Parathyroid adenoma (tissue), 2 donors: ENCODE data around the gene AMBP.

ENCODE experiments used
- H2AFZ ChIP-seq: fragments of 300-600 bp; sonication (generic); one replicate; pipeline ENCODE4 v1.7.0; 2017; ENCODE audit warnings: antibody characterized with exemption, mild to moderate bottlenecking
- H3K27ac ChIP-seq: fragments of 300-600 bp; sonication (generic); one replicate; pipeline ENCODE4 v1.7.0; 2017
- H3K27me3 ChIP-seq: fragments of 300-600 bp; sonication (generic); one replicate; pipeline ENCODE4 v1.7.0; 2017; ENCODE audit warnings: low read length; ENCODE audit not compliant: control insufficient read depth, insufficient read depth
- H3K36me3 ChIP-seq: fragments of 300-600 bp; sonication (generic); one replicate; pipeline ENCODE4 v1.7.0; 2017; ENCODE audit warnings: low read length; ENCODE audit not compliant: control insufficient read depth, insufficient read depth
- H3K4me1 ChIP-seq: fragments of 300-600 bp; sonication (generic); one replicate; pipeline ENCODE4 v1.7.0; 2017; ENCODE audit warnings: control low read depth
- H3K4me2 ChIP-seq: fragments of 300-600 bp; sonication (generic); one replicate; pipeline ENCODE4 v1.7.0; 2017; ENCODE audit warnings: low read length
- H3K4me3 ChIP-seq: fragments of 300-600 bp; sonication (generic); one replicate; pipeline ENCODE4 v1.7.0; 2017; ENCODE audit warnings: low read depth, low read length
- H3K79me2 ChIP-seq: fragments of 300-600 bp; sonication (generic); one replicate; pipeline ENCODE4 v1.7.0; 2017; ENCODE audit warnings: control low read depth
- H3K9ac ChIP-seq: fragments of 300-600 bp; sonication (generic); one replicate; pipeline ENCODE4 v1.7.0; 2017; ENCODE audit warnings: mild to moderate bottlenecking
- H3K9me3 ChIP-seq: fragments of 300-600 bp; sonication (generic); one replicate; pipeline ENCODE4 v1.7.0; 2017; ENCODE audit warnings: low read length; ENCODE audit not compliant: control insufficient read depth
- CTCF ChIP-seq: fragments of 300-600 bp; sonication (generic); IDR thresholded peaks from one replicate; pipeline ENCODE4 v1.7.0; 2017; ENCODE audit warnings: antibody characterized with exemption, mild to moderate bottlenecking
- donor health status: primary hyperparathyroidism.

Gene AMBP

GRCh38 chr9:114096041-114096511 is 18.0 kb upstream of the AMBP start:
- H3K27me3 ChIP-seq: no peaks in the 10 kb centered on the region
- no peak overlapping the region for H3K4me3 ChIP-seq
- H3K4me2 ChIP-seq: no peak overlapping the region
- TF ChIP-seq CTCF: no peak
- H3K36me3 ChIP-seq: no peaks in the 10 kb centered on the region
- H3K9ac ChIP-seq: no peak overlapping the region
- no peaks in the 10 kb centered on the region for H3K79me2 ChIP-seq
- no peaks in the 10 kb centered on the region for H3K9me3 ChIP-seq
- H2AFZ ChIP-seq: no peak overlapping the region
- H3K27ac ChIP-seq: no peak overlapping the region
- H3K4me1 ChIP-seq: no peaks in the 10 kb centered on the region

GRCh38 chr9:114094971-114095370 is 16.9 kb upstream of the AMBP start:
- H3K27me3 ChIP-seq: no peaks in the 10 kb centered on the region
- no peak overlapping the region for H3K27ac ChIP-seq
- no peak for TF ChIP-seq CTCF
- H3K9me3 ChIP-seq: no peaks in the 10 kb centered on the region
- H3K36me3 ChIP-seq: no peaks in the 10 kb centered on the region
- no peak overlapping the region for H3K4me3 ChIP-seq
- H3K9ac ChIP-seq: no peak overlapping the region
- no peak overlapping the region for H2AFZ ChIP-seq
- H3K4me1 ChIP-seq: no peaks in the 10 kb centered on the region
- no peak overlapping the region for H3K4me2 ChIP-seq
- no peaks in the 10 kb centered on the region for H3K79me2 ChIP-seq

GRCh38 chr9:114093761-114094505 is 15.8 kb upstream of the AMBP start:
- no peaks in the 10 kb centered on the region for H3K79me2 ChIP-seq
- no peak overlapping the region for H2AFZ ChIP-seq
- no peak overlapping the region for H3K4me2 ChIP-seq
- no peak for TF ChIP-seq CTCF
- H3K36me3 ChIP-seq: no peaks in the 10 kb centered on the region
- no peak overlapping the region for H3K27ac ChIP-seq
- H3K4me1 ChIP-seq: no peaks in the 10 kb centered on the region
- H3K9me3 ChIP-seq: no peaks in the 10 kb centered on the region
- H3K9ac ChIP-seq: no peak overlapping the region
- no peak overlapping the region for H3K4me3 ChIP-seq
- H3K27me3 ChIP-seq: no peaks in the 10 kb centered on the region

- H3K36me3 ChIP-seq: no peaks in the 10 kb centered on the region
- no peak overlapping the region for H3K4me3 ChIP-seq
- no peak overlapping the region for H2AFZ ChIP-seq
- H3K27ac ChIP-seq: no peak overlapping the region
- H3K9ac ChIP-seq: no peak overlapping the region
- H3K79me2 ChIP-seq: no peaks in the 10 kb centered on the region
- no peak for TF ChIP-seq CTCF
- no peaks in the 10 kb centered on the region for H3K27me3 ChIP-seq
- H3K9me3 ChIP-seq: no peaks in the 10 kb centered on the region
- H3K4me2 ChIP-seq: no peak overlapping the region
- H3K4me1 ChIP-seq: no peaks in the 10 kb centered on the region
Measured at GRCh38 chr9:114093031-114093471, 15.0 kb upstream of the AMBP start.

GRCh38 chr9:114092336-114092735 is 14.2 kb upstream of the AMBP start:
- Histone ChIP-seq H3K79me2 (no peaks in the 10 kb centered on the region), H3K36me3 (no peaks in the 10 kb centered on the region), H3K4me1 (no peaks in the 10 kb centered on the region), H3K9me3 (no peaks in the 10 kb centered on the region), H3K4me2 (no peak overlapping the region), H2AFZ (no peak overlapping the region), H3K27ac (no peak overlapping the region), H3K9ac (no peak overlapping the region), H3K27me3 (no peaks in the 10 kb centered on the region), H3K4me3 (no peak overlapping the region)
- TF ChIP-seq CTCF: no peak
